Prostate gland (tissue), 2 donors: Measurements from ENCODE around the gene EPS15.

ENCODE experiments used
- CTCF ChIP-seq, 4 experiments: fragments of 200-600 bp in 2 of 4; fragments of 450-650 bp in 2 of 4; sonication (generic) in 2 of 4; IDR thresholded peaks; 1 replicate in 3 of 4; 2 replicates in 1 of 4; pipeline ENCODE4 v1.5.1; 2016 to 2019; ENCODE audit warnings: antibody characterized with exemption in 4 of 4, mild to moderate bottlenecking in 2 of 4, moderate library complexity in 2 of 4
- POLR2A ChIP-seq: fragments of 450-650 bp; IDR thresholded peaks from one replicate; pipeline ENCODE4 v1.6.1; 2016; ENCODE audit warnings: antibody characterized with exemption, mild to moderate bottlenecking
- POLR2AphosphoS5 ChIP-seq: sonication (generic); formaldehyde crosslinking; IDR thresholded peaks from one replicate; pipeline ENCODE4 v1.6.1; 2017; ENCODE audit warnings: antibody characterized with exemption

- TF ChIP-seq CTCF (IDR thresholded peaks at IDR 0.05) = no peak
- TF ChIP-seq POLR2A = no peak
- TF ChIP-seq POLR2AphosphoS5 = no peak
Observed at GRCh38 chr1:51487628-51488027, 31.4 kb downstream of the EPS15 start.
